Gastrocnemius medialis (tissue), 4 donors: Measurements from ENCODE around the gene SLC43A2.

Experiments
- POLR2A ChIP-seq, 2 donors: fragments of 450-650 bp; IDR thresholded peaks; one replicate each; pipeline ENCODE4 v1.6.1; 2017; ENCODE audit warnings: antibody characterized with exemption in 2 of 2, mild to moderate bottlenecking in 2 of 2, moderate library complexity in 2 of 2
- TF ChIP-seq, protein P1 (sequence below), 5 experiments: fragments of 450-650 bp in 3 of 5; fragments of 200-600 bp in 2 of 5; sonication (generic) in 2 of 5; IDR thresholded peaks in 4 of 5; conservative IDR thresholded peaks in 1 of 5; 1 replicate in 4 of 5; 2 replicates in 1 of 5; pipeline ENCODE4 v1.5.1; 2016 to 2019; ENCODE audit warnings: antibody characterized with exemption in 5 of 5, mild to moderate bottlenecking in 3 of 5, moderate library complexity in 3 of 5

GRCh38 chr17:1608676-1609075 is 20.0 kb downstream of the SLC43A2 start:
- TF ChIP-seq, protein P1, sequence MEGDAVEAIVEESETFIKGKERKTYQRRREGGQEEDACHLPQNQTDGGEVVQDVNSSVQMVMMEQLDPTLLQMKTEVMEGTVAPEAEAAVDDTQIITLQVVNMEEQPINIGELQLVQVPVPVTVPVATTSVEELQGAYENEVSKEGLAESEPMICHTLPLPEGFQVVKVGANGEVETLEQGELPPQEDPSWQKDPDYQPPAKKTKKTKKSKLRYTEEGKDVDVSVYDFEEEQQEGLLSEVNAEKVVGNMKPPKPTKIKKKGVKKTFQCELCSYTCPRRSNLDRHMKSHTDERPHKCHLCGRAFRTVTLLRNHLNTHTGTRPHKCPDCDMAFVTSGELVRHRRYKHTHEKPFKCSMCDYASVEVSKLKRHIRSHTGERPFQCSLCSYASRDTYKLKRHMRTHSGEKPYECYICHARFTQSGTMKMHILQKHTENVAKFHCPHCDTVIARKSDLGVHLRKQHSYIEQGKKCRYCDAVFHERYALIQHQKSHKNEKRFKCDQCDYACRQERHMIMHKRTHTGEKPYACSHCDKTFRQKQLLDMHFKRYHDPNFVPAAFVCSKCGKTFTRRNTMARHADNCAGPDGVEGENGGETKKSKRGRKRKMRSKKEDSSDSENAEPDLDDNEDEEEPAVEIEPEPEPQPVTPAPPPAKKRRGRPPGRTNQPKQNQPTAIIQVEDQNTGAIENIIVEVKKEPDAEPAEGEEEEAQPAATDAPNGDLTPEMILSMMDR (IDR thresholded peaks at IDR 0.05 in 4 of 5, conservative IDR thresholded peaks at IDR 0.05 in 1 of 5) = no peak
- TF ChIP-seq POLR2A (IDR thresholded peaks at IDR 0.05) = no peak
